Thymus (tissue), 11 donors: ENCODE measurements around the gene FAM47C. TPM values are rescaled to one million over a fixed set of nuclear protein-coding genes. Genes with fewer than 3 reads are reported as not detected.
"Not testable (repeated sequence)": the region's sequence is repeated elsewhere in the genome, so short reads cannot be mapped to it uniquely, and the experiment has no call there.

Experiments used
- DNase-seq, 9 donors: peaks; one replicate each; pipeline ENCODE4 v3.0.0-alpha.2; 2013; ENCODE audit warnings: low spot score in 9 of 9, low read depth in 6 of 9, missing footprints in 1 of 9
- H3K27ac ChIP-seq, 2 donors: one replicate each; pipeline ENCODE4 v1.5.1; 2013; ENCODE audit warnings: control low read depth in 1 of 2, low read depth in 1 of 2, low read length in 1 of 2, mild to moderate bottlenecking in 1 of 2, moderate library complexity in 1 of 2
- H3K27me3 ChIP-seq, 2 donors: one replicate each; pipeline ENCODE4 v1.5.1; 2013; ENCODE audit warnings: low read length in 1 of 2; ENCODE audit not compliant: control insufficient read depth in 2 of 2, insufficient read depth in 1 of 2
- H3K36me3 ChIP-seq, 2 donors: one replicate each; pipeline ENCODE4 v1.5.1; 2013; ENCODE audit warnings: low read length in 1 of 2, mild to moderate bottlenecking in 1 of 2, moderate library complexity in 1 of 2; ENCODE audit not compliant: control insufficient read depth in 2 of 2, insufficient read depth in 2 of 2
- H3K4me1 ChIP-seq, 2 donors: one replicate each; pipeline ENCODE4 v1.5.1; 2013; ENCODE audit warnings: low read length in 2 of 2; ENCODE audit not compliant: control insufficient read depth in 2 of 2, insufficient read depth in 2 of 2
- H3K4me3 ChIP-seq, 2 donors: one replicate each; pipeline ENCODE4 v1.5.1; 2013; ENCODE audit warnings: low read length in 2 of 2, control low read depth in 1 of 2, mild to moderate bottlenecking in 1 of 2
- H3K9me3 ChIP-seq, 2 donors: one replicate each; pipeline ENCODE4 v1.5.1; 2013; ENCODE audit warnings: low read length in 1 of 2, mild to moderate bottlenecking in 1 of 2; ENCODE audit not compliant: control insufficient read depth in 2 of 2, insufficient read depth in 1 of 2
- WGBS: extraction: QIAGEN DNeasy Blood & Tissue Kit; methylation state at CpG from one replicate; pipeline ENCODE4 v1.1.7; 2013; 5-methylcytosine and 5-hydroxymethylcytosine counted together
- polyA plus RNA-seq: library from polyadenylated mRNA; stranded (reverse); fragments of 200-250 nt; gene quantifications from one replicate; pipeline ENCODE4 v1.2.3, GENCODE V29; 2013
- total RNA-seq: library from RNA; stranded (reverse); fragments of 120-200 nt; gene quantifications from one replicate; pipeline ENCODE4 v1.2.4, GENCODE V29; 2013
- donor health status: healthy.

The FAM47C gene
- total and polyA plus RNA-seq, 2 donors: 0.02 TPM; not detected in 1

- WGBS: 5% methylated on average over 33 of the region's 34 CpGs
- Histone ChIP-seq H3K36me3 (no peaks in the 10 kb centered on the region), H3K27me3 (peaks cover 0 to 16% of the 10 kb centered on the region in 2 donors), H3K27ac (no peak overlapping the region), H3K9me3 (no peaks in the 10 kb centered on the region), H3K4me3 (no peak overlapping the region), H3K4me1 (no peaks in the 10 kb centered on the region)
- no peak for DNase-seq
Measured at GRCh38 chrX:36986231-36986630, 21.9 kb upstream of the FAM47C start.

- H3K27me3 ChIP-seq: peaks cover 0 to 16% of the 10 kb centered on the region in 2 donors
- H3K36me3 ChIP-seq, H3K4me3 ChIP-seq, H3K9me3 ChIP-seq, H3K4me1 ChIP-seq, DNase-seq, H3K27ac ChIP-seq: not testable (repeated sequence)
- no CpG with 5 or more reads among the region's 1 CpG for WGBS
Measured at GRCh38 chrX:36987212-36987611, 21.0 kb upstream of the FAM47C start.

- 57% methylated on average over 9 of the region's 9 CpGs for WGBS
- DNase-seq: no peak
- Histone ChIP-seq H3K27me3 (no peaks in the 10 kb centered on the region), H3K36me3 (no peaks in the 10 kb centered on the region), H3K4me1 (no peaks in the 10 kb centered on the region), H3K9me3 (no peaks in the 10 kb centered on the region), H3K27ac (no peak overlapping the region), H3K4me3 (no peak overlapping the region)
Measured at GRCh38 chrX:37000140-37000539, 8.0 kb upstream of the FAM47C start.

- 97% methylated on average over 22 of the region's 22 CpGs for WGBS
- no peaks in the 10 kb centered on the region for H3K4me1 ChIP-seq
Measured at GRCh38 chrX:37010496-37010895, 2.3 kb downstream of the FAM47C start.

GRCh38 chrX:37034260-37034659 is 26.1 kb downstream of the FAM47C start:
- 75% methylated on average over 1 of the region's 1 CpG for WGBS
- DNase-seq, H3K27ac ChIP-seq, H3K36me3 ChIP-seq, H3K4me3 ChIP-seq, H3K27me3 ChIP-seq, H3K9me3 ChIP-seq, H3K4me1 ChIP-seq: not testable (repeated sequence)

More at GRCh38 chrX:37010496-37010895, 2.3 kb downstream of the FAM47C start:
- no peak for DNase-seq
- H3K27me3 ChIP-seq: no peaks in the 10 kb centered on the region
- H3K27ac ChIP-seq: no peak overlapping the region
- H3K9me3 ChIP-seq: peaks cover 0 to 18% of the 10 kb centered on the region in 2 donors
- no peaks in the 10 kb centered on the region for H3K36me3 ChIP-seq
- no peak overlapping the region for H3K4me3 ChIP-seq

GRCh38 chrX:37036674-37037220 is 28.6 kb downstream of the FAM47C start:
- DNase-seq, H3K4me1 ChIP-seq, H3K27me3 ChIP-seq, H3K9me3 ChIP-seq, H3K4me3 ChIP-seq, H3K27ac ChIP-seq, H3K36me3 ChIP-seq: not testable (repeated sequence)
- WGBS: 95% methylated on average over 7 of the region's 7 CpGs

- not testable (repeated sequence) for H3K27ac ChIP-seq, H3K27me3 ChIP-seq, H3K36me3 ChIP-seq, DNase-seq, H3K4me3 ChIP-seq, H3K9me3 ChIP-seq, H3K4me1 ChIP-seq
- WGBS: no CpG with 5 or more reads among the region's 1 CpG
Measured at GRCh38 chrX:37038814-37039213, 30.6 kb downstream of the FAM47C start.

- H3K36me3 ChIP-seq, H3K4me1 ChIP-seq, H3K4me3 ChIP-seq, DNase-seq, H3K27me3 ChIP-seq, H3K9me3 ChIP-seq, H3K27ac ChIP-seq: not testable (repeated sequence)
- WGBS: 98% methylated on average over 48 of the region's 56 CpGs
Measured at GRCh38 chrX:37042956-37043885, 35.1 kb downstream of the FAM47C start.

- 80% methylated on average over 4 of the region's 4 CpGs for WGBS
- Histone ChIP-seq H3K27me3 (no peaks in the 10 kb centered on the region), H3K9me3 (no peaks in the 10 kb centered on the region), H3K4me3 (no peak overlapping the region), H3K4me1 (no peaks in the 10 kb centered on the region), H3K36me3 (no peaks in the 10 kb centered on the region), H3K27ac (no peak overlapping the region)
- no peak for DNase-seq
Measured at GRCh38 chrX:37047776-37048175, 39.6 kb downstream of the FAM47C start.
